ENCODE results near the gene SMARCC1.

The SMARCC1 gene

GRCh38 chr3:47688488-47688887, 93.2 kb downstream of the SMARCC1 start:
- no peak for DNase-seq

DNA sequence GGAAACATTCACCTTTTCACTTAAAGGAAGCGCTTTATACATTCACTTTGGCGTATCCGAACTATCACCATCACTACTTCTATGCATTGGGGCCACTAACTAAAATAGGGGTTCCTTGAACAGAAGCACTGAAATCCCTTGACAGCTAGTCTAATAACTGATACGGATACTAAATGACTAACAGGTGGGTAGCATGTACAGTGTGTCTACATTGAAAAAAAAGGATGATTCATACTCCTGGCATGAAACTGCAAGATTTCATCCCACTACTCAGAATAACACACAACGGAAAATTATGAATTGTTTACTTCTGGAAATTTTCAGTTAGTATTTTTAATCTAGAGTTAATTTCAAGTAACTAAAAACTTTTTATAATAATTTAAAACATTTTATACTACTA, 96.7 kb downstream of the SMARCC1 start:
- DNase-seq = no peak

DNA sequence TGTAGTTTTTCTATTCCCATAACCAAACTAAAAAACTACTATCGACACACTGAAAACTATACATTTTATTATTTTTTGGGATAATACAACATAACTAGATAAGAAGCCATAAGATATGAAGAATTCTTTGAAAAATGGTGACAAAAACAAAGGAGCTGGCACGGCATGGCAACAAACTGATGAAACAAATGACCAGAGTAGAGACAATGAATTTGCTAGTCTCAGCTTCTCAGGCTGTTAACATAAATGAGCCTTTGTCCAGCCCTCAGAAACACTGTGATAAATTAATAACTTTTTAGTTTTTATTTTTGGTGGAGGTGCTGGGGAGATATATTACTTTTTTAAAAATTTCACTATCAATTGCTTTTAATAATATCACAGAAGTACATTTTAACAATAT, 100.7 kb downstream of the SMARCC1 start:
- DNase-seq = no peak

DNA sequence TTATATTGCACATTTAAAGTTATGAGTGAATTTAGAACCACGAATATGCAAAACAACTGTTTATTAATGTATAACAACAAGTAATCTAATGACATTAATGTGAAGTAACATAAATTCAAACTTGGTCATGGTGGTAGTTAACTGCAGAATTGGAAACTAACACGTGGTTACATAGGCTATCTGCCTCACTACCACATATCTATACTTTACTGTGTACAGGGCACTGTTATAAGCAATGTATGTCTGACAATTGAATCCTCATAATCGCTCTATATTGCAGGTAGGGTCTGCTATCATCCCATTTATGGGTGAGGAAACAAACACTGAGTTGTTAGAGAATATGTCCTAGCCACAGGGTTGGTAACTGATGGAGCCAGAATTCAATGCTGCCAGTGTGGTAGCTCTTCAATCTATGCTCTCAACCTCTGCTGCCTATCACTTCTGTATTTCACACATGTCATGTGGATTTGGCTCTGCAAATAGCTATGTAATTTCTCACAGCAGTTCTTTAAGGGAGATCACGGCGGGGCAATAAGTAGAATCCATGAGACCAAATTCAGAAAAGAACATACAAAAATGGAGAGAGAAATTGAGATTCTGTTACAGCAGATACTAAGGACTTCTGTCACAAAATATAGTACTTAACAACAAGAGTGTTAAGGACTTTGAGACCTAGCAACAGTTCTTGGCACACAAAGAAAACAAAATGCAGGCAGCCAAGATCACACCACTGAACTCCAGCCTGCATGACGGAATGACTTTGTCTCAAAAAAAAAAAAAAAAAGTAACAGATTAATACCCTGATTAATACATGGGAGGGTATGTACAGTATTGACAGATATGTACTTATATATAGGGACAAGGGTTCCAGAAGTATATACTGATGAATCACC, 103.0 kb downstream of the SMARCC1 start:
- DNase-seq = no peak

DNA sequence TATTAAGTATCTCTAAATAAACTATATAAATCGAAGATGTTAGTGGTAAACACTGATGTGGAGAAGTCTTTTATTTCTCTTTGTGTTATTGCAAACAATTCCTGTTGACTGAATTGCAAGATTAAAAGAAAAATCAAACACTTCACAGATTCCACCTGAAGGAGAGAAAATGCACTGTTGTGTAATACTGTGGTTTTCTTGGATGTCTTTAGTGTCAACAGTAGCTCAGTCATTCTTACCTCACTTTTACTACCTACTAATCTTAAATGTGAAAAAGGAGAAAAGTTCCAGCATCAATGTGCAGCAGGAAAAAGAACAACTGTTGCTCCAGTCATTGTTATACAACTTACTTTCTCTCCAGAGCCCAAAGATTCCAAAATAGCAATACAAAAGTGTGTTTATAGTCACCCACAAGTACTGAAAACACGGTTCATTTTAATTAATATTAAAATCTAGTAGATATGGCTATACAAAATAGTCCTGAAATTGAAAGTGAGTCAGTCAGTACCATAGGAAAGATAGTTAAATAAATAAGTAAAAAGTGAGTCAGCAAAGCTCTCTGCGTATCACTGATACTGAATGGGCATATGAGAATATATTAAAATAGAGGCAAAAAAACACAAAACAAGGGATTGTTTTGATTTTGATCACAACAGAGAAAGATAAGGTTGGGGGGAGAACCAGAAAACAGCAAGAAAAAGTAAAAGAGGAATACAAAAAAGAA, 112.5 kb downstream of the SMARCC1 start:
- DNase-seq = no peak

DNA sequence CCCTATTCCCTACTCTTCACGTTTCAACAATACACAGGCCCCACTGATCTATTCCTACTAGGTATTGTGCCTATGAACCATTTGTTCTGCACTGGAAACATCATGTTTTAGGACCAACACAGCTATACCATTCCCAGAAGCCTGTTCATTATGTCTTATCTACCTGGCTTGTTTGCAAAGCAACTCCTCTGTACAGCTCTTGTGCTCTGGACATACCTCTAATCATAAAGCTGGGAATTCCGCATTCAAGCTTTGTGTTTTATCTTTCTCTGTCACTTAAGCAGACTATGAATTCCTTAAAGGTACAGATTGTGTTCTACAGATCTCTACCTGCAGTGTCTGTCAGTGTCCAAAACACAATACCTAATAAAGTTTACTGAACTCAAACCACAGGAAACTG, 115.6 kb downstream of the SMARCC1 start:
- no peak for DNase-seq

GRCh38 chr3:47664519-47664918, 117.2 kb downstream of the SMARCC1 start:
- no peak for DNase-seq

DNA sequence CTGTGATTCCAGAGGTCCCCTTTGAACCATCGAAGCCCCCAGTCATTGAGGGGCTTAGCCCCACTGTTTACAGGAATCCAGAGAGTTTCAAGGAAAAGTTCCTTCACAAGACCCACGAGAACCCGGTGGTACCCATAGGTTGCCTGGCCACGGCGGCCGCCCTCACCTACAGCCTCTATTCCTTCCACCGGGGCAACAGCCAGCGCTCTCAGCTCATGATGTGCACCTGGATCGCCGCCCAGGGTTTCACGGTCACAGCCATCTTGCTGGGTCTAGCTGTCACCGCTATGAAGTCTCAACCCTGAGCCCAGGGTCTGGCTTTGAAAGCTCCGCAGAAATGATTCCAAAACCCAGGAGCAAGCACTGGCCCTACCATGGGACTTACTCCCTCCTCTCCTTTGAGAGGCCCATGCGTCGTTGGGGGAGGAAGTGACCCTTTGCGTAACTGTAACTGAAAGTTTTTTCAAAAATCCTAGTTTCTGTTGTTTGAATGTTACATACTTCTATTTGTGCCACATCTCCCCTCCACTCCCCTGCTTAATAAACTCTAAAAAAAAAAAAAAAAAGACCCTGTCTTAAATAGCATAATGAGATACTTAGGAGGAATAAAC, 118.0 kb downstream of the SMARCC1 start:
- DNase-seq = no peak

GRCh38 chr3:47661121-47661752, 120.5 kb downstream of the SMARCC1 start:
- no peak for DNase-seq

DNA sequence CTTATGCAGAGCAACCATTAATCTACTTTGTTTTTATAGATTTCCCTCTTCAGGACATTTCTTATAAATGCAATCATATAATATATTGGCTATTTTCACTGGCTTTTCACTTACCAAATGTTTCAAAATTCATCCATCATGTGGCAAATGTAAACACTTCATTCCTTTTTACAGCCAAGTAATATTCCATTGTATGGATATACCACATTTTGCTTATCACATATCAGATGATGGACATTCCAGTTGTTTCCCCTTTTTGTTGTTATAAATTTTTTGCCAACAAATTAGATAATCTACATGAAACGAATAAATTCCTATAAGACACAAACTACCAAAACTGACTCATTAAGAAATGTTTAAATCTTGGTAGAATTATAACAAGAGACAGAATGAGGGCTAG, 123.2 kb downstream of the SMARCC1 start:
- DNase-seq = no peak

DNA sequence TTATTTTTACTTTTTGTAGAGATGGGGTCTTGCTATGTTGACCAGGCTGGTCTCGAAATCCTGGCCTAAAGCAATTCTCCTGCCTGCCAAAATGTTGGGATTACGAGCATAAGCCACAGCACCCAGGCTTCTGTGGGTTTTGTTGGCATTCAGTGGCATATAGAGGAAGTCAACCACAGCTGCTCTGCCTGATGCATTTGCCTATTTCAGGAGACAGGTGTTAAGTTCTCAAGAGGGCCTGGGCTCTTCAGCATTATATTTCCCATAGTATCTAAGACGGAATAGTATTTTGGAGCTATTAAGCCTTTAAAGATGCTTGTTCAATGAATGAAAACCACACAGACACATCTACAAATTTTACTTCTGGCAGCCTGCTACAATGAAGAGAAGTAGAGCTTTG, 129.6 kb downstream of the SMARCC1 start:
- DNase-seq = no peak

- no peak for DNase-seq
These were observed 131.4 kb downstream of the SMARCC1 start for GRCh38 chr3:47650294-47650693.

DNA sequence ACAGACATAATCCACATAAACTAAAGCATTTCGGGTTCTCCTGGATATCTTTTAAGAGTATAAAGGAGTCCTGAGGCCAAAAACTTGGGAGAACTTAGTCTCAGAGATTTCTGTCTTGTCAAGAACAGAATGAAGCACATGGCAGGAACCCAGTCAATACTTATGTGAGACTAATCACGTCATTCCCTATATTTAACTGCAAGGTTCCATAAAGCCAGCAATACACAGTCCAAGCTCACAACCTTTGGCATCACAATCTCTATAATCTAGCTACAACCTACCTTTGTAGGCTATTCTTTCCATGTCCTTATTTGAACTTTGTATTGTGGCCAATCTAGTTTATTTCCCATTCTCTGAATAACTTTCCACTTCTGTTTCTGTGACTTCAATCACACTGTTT, 134.1 kb downstream of the SMARCC1 start:
- no peak for DNase-seq

DNA sequence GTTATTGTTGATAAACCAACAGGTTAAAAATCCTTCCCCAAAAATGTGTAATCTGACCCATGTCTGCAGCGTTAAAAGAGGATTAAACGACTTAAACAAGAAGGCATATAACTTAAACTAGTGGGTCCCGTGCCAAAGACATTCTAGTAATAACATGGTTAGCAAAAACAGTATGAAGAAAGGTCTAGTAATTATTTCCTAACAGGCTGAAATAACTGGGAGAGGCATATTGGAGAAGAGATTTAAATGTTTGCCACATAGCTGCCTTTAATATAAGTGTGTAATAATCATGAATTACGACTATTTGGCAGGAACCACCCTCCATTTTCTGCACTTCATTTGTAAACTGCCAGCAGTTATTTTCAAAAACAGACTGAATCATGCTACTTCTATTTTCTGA, 135.3 kb downstream of the SMARCC1 start:
- DNase-seq = no peak

DNA sequence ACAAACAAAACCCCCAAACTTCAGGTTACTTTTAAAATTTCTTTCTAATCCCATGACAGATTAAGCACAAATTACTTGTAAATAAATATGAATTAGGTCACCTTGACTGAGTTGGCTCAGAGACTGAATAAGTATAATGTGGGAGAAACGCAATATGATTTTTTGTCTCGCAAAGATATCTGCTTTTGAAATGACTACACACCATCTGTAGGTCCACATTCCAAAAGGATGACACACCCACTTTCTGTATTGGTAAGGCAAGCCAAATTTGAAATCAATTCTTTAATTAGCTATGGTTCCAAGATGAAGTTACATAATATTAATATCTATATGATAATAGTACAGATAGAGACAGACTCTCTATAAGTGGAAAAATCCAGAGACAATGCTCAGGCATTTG, 136.1 kb downstream of the SMARCC1 start:
- no peak for DNase-seq

DNA sequence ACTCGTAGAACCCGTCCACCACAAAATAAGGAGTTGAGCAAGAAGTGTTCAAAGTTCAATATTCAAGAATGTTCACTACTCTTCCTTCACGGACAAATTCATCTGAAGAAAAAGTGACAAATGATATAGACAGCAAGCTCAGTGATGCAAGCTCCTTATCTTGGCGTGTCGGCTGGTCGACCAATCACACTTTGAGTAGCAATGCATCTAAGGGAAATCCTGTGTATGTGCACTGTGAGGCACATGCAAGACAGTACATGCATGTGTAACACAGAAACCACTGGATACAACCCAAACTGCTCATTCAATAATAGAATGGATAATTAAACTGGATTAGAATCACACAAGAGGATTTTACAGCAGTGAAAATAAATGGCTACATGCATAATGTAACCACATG, 138.6 kb downstream of the SMARCC1 start:
- no peak for DNase-seq

- DNase-seq = no peak
These were observed 140.0 kb downstream of the SMARCC1 start for GRCh38 chr3:47641739-47642138.

DNA sequence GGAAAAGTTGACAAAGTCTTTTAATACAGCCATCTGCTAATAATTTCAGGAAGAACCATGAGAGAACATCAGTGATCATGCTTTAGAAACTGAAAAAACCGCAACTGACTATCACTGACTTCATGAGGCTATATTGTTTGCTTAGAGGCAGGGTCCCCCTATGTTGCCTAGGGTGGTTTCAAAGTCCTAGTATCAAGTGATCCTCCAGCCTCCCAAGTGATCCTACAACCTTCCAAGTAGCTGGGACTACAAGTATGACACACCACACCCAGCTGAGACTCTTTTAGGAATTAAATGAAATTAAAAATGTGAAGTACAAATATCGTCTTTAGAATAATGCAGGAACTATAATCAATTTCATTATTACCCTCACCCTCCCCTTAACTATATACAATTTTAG, 144.8 kb downstream of the SMARCC1 start:
- DNase-seq = no peak

- no peak for DNase-seq
These were observed 145.5 kb downstream of the SMARCC1 start for GRCh38 chr3:47636225-47636624.

GRCh38 chr3:47635536-47635935, 146.2 kb downstream of the SMARCC1 start:
- no peak for DNase-seq

DNA sequence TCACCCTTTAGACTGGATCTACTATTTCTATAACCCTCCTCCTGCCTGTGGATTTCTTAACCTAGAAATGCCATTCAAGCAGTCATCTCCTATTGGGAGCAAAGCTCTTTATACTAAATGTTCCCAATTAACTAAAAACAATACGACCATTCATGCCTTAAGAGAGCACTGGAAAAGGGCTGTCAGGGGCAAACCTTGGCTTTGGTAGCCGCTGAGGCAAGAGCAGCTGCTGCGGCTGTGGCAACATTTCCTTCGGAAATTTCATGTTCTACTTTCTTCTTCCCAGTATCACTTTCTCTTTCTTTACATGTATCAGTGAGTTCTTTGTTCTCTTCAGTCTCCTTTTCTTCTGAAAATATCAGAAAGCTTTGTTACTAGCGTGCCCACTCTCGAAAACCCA, 146.7 kb downstream of the SMARCC1 start:
- DNase-seq = no peak

GRCh38 chr3:47630810-47631209, 150.9 kb downstream of the SMARCC1 start:
- no peak for DNase-seq

GRCh38 chr3:47629770-47630169, 151.9 kb downstream of the SMARCC1 start:
- no peak for DNase-seq

DNA sequence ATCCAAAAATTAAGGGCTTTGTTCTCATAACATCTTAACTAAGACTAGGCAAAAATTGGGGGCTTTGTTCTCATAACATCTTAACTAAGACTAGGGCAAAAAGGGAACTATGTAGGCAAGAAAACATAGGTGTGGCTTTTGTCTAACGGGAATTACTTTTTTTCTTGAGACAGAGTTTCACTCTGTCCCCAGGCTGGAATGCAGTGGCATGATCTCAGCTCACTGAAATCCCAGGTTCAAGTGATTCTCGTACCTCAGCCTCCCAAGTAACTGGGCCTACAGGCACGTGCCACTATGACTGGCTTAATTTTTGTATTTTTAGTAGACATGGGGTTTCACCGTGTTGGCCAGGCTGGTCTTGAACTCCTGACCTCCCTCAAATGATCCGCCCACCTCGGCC, 153.3 kb downstream of the SMARCC1 start:
- DNase-seq = no peak

Data from activated CD8-positive, alpha-beta memory T cell treated with anti-CD3 and anti-CD28 coated beads, Interleukin-2, amount 50 U/mL, for 48 hours (primary cell).